GM12875 (cell line): Measurements from ENCODE around the gene KRT4.
"Not testable (repeated sequence)": the region's sequence is repeated elsewhere in the genome, so short reads cannot be mapped to it uniquely, and the experiment has no call there.

Experiments used
- H3K4me3 ChIP-seq: one replicate; pipeline ENCODE4 v1.5.1; 2011; ENCODE audit warnings: low read depth, low read length, control low read depth
- TF ChIP-seq, protein P1 (sequence below): IDR thresholded peaks from 2 replicates; pipeline ENCODE4 v1.5.1; 2011; ENCODE audit warnings: low read depth, mild to moderate bottlenecking, control low read depth, inconsistent platforms, low read length, moderate library complexity, borderline replicate concordance; ENCODE audit not compliant: insufficient read depth

Gene KRT4

DNA sequence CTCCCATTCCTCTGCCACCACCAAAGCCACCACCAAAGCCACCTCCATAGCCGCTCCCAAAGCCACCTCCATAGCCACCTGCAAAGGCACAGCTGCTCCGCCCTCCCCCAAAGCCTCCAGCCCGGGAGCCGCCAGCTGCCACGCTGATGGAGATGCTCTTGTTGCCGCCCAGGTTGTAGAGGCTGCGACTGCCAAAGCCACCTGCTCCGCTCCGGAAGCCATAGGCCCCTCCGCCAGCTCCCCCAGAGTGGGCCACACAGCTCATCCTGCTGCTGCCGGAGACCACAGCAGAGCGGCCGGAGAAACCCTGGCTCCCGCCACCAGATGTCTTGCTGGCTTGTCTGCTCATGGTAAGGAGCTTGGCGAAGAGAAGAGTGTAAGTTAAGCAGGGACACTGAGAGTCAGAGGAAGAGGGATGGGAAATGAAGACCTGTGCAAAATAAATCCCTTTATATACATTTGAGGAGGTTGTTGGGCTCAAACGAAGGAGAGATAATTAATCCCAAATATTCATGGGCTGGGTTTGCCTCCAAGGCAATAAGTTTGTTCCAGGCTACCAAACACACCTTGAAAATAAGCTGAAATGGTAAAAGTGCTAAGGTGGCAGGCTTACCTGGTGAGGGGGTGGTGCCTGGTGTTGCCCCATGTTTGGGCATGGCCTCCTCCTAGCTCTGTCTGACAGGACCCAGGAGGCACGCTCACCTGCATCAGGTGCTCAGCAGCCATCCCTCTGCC lies 18.1 kb downstream of the KRT4 start, which contains the start of gene KRT3:
Gene KRT3 (minus strand): TSS at position 424 of the 735 bp plus-strand sequence. CDS start 75 bp downstream, at position 349.
- no peak within 1 kb of the TSS for H3K4me3 ChIP-seq
- TF ChIP-seq, protein P1, sequence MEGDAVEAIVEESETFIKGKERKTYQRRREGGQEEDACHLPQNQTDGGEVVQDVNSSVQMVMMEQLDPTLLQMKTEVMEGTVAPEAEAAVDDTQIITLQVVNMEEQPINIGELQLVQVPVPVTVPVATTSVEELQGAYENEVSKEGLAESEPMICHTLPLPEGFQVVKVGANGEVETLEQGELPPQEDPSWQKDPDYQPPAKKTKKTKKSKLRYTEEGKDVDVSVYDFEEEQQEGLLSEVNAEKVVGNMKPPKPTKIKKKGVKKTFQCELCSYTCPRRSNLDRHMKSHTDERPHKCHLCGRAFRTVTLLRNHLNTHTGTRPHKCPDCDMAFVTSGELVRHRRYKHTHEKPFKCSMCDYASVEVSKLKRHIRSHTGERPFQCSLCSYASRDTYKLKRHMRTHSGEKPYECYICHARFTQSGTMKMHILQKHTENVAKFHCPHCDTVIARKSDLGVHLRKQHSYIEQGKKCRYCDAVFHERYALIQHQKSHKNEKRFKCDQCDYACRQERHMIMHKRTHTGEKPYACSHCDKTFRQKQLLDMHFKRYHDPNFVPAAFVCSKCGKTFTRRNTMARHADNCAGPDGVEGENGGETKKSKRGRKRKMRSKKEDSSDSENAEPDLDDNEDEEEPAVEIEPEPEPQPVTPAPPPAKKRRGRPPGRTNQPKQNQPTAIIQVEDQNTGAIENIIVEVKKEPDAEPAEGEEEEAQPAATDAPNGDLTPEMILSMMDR: no peak

DNA sequence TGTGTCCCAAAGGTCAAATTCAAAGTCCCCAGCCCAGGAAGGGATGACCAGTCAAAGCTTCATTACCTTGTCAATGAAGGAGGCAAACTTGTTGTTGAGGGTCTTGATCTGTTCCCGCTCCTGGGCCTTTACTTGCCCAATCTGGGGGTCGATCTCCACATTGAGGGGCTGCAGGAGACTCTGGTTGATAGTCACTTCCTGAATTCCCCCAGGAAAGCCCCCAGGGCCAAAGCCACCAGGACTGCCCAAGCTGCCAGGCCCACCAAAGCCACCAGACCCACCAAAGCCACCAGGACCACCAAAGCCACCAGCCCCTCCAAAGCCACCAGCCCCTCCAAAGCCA lies 18.6 kb downstream of the KRT4 start:
- H3K4me3 ChIP-seq: not testable (repeated sequence)

DNA sequence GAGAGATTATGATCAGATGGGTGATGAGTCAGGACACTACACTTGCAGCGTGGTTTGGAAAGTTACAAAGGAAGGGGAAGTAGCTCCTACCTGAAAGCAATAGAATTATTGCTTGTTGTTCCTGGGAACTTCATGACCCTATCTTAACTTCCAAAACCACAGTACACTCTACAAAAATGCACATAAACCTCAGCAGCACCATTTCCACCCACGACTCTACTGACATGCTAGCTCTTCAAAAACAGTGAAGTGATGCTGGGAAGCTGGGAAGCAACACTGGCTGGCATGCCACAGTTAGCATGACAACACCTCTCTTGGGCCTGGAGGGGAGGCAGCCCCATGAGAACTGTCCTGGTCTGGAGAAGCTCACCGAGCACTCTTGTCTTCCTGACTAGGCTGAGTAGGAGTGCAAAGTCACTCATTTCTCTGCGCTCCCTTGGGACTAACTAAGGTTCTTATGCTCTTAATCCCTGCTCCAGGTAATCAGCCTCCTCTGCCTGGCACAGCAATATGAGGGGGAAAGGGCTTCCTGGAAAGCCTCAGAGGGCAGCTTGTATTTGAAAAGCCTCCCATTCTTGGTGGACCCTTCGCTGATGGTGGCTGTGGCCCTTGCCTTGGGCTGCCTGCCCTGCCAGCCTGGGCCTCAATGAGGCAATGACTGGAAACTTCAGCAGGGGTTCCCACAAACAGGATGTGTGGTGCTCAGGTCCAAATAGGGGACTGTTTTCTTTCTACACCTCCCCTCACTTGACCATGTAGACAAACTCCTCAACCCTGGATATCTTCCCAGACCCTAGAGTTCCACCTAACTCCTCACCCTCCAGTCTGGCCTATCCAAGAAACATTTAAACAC lies 19.2 kb downstream of the KRT4 start:
- no peak overlapping the region for H3K4me3 ChIP-seq
- TF ChIP-seq, protein P1: no peak

DNA sequence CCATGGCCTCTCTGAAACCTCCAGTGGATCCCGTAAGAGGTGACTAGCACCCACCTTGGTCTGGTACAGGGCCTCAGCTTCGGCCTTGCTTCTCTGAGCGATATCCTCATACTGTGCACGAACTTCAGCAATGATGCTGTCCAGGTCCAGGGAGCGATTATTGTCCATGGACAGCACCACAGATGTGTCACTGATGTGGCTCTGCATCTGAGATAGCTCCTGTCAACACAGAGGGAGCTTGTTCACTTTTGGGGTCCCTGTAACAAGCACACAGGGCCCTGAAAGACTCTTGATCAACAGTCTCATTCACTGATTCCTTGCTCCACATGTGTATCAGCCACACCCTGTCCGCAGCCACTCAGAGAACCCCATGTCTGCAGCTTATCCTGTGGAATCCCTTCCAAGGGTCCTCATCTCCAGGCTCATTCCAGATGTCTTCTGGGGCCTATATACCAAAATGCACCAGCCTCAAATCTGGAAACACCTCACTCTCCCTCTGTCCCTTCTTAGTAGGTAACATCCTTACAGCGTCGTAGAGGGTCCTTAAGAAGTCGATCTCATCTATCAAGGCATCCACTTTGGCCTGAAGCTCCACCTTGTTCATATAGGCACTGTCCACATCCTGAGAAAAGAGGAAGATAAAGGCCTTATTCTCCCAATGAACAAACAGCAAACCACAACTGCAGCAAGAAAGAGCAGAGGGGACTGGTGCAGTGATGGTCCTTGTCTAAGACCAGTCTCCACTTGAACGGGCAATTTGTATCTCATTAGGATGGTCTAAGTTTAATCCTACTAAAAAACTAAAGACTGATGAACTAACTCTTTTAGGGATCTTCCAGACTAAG lies 21.5 kb downstream of the KRT4 start:
- TF ChIP-seq, protein P1: no peak
- no peak overlapping the region for H3K4me3 ChIP-seq

DNA sequence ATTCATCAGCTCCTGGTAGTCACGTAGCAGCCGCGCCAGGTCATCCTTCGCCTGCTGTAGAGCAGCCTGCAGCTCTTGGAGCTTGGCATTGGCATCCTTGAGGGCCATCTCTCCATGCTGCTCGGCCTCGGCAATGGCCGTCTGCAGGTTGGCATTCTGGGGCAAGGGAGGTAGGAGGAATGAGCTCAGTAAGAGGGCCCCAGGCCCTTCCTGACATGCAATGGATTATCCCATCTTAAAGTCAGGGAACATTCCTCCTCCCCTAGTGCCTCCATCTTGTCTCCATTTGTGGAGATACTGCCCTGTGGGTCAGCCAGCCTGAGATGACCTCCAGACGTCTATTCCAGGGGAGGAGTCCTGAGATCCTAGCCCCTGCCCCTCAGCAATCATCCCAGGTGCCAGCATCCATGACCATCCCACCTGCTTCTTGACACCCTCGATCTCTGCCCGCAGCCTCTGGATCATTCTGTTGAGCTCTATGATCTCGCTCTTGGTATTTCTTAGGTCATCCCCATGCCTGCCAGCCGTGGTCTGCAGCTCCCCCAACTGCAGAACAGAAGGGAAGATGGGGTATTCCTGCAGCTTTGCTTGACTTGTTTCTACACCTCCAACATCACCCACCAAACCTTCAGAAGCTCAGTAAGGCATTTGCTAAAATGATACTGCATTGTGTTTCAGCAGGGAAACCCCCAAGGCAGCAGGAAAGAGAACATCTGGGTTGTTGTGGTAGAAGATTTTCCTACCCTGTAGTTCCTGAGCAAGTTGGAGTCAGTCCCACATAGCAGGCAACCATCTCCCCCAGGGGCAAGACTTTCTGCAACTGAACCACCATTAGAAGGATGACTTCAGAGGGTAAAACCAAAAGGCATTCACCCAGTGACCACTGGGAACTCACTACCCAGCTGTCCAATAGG lies 22.4 kb downstream of the KRT4 start:
- H3K4me3 ChIP-seq: no peak overlapping the region

DNA sequence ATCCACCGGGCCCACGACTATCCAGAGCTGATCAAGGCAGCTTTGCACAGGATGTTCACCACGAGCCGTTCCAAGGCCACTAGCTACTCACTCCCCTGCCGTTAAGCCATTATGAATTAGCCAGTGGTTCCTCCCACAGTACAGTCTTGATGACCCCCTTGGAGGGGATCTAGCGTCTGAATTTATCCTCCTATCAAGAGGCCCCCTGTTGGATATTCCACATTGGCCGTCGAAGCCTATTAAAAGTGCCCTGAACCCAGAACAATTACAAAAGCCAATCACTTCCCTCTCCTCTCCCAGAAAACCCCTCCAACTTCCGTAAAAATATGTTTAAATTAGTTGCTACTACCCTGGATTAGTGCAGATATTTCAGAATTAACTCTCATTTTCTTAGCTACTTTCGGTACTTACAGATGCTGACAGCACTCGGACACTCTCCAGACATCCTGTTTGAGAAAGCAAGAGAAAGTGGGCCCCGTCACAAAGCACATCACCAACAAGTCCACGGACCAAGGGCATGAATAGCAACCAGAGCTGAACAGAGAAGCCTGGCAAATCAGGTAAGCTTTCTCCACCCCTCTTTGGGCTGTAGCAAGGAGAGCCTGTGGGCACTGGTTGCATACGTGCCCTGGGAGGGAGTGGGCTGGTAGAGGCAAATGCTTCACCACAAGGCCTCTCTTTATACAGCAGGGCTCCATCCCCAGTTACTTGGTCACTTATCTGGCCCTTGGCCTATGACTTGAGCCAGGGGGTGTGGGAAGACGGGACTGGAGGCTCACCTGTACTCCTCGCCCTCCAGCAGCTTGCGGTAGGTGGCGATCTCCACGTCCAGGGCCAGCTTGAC lies 23.3 kb downstream of the KRT4 start:
- H3K4me3 ChIP-seq: no peak overlapping the region
- TF ChIP-seq, protein P1: no peak

More for the DNA sequence above, 22.4 kb downstream of the KRT4 start:
- TF ChIP-seq, protein P1: no peak
